H1 (cell line): ENCODE results near the gene KCNK3. TPM values are rescaled to one million over a fixed set of nuclear protein-coding genes. Genes with fewer than 3 reads are reported as not detected.

ENCODE experiments used
- CTCF ChIA-PET: fragments of 300-600 bp; sonication (Branson Sonifier 250); formaldehyde crosslinking; loops from one replicate; lab custom pipeline; 2021; ENCODE audit not compliant: partially characterized antibody; lab: Charles Lee
- POLR2A ChIA-PET: fragments of 300-600 bp; sonication (Branson Sonifier 250); formaldehyde crosslinking; loops from one replicate; lab custom pipeline; 2021; ENCODE audit warnings: inconsistent platforms; ENCODE audit not compliant: partially characterized antibody; lab: Charles Lee
- DNase-seq, 2 experiments: peaks; one replicate each; pipeline versions ENCODE4 v3.0.0 to v3.0.0-alpha.2; 2010 to 2022; ENCODE audit warnings: low spot score in 2 of 2, low read depth in 1 of 2, mixed read lengths in 1 of 2
- FAIRE-seq: peaks from 2 replicates; lab custom pipeline; 2011; peaks lifted over from hg19 to GRCh38; lab: Jason Lieb, UNC
- H2AFZ ChIP-seq: 2 replicates; pipeline ENCODE4 v1.8.1; 2012; ENCODE audit warnings: low read length, inconsistent platforms
- H2AK5ac ChIP-seq: 2 replicates; pipeline ENCODE4 v1.6.1; 2013; ENCODE audit warnings: low read depth, low read length
- H2BK120ac ChIP-seq: replicated peaks from 2 replicates; pipeline ENCODE3; 2013; ENCODE audit warnings: low read depth, low read length, inconsistent platforms
- H2BK12ac ChIP-seq: 2 replicates; pipeline ENCODE4 v1.6.1; 2013; ENCODE audit warnings: low read depth, low read length
- H2BK15ac ChIP-seq: 2 replicates; pipeline ENCODE4 v1.6.1; 2013; ENCODE audit warnings: low read length
- H2BK20ac ChIP-seq: 2 replicates; pipeline ENCODE4 v1.6.1; 2013; ENCODE audit warnings: low read length
- H2BK5ac ChIP-seq: 2 replicates; pipeline ENCODE4 v1.6.1; 2013; ENCODE audit warnings: low read depth, low read length
- H3K14ac ChIP-seq: 2 replicates; pipeline ENCODE4 v1.6.1; 2013; ENCODE audit warnings: inconsistent platforms; ENCODE audit not compliant: insufficient read length
- H3K18ac ChIP-seq: 2 replicates; pipeline ENCODE4 v1.6.1; 2013; ENCODE audit warnings: low read length; ENCODE audit errors: extremely low read depth
- H3K23ac ChIP-seq: 2 replicates; pipeline ENCODE4 v1.6.1; 2013; ENCODE audit warnings: inconsistent platforms; ENCODE audit not compliant: insufficient read length
- H3K23me2 ChIP-seq: 2 replicates; pipeline ENCODE4 v1.6.1; 2013; ENCODE audit warnings: low read depth, low read length
- H3K27ac ChIP-seq: 2 replicates; pipeline ENCODE4 v1.6.1; 2011; ENCODE audit warnings: low read depth, low read length, inconsistent platforms
- H3K27me3 ChIP-seq, 4 experiments: replicated peaks in 1 of 4; 1 replicate in 1 of 4; 2 replicates in 3 of 4; pipeline versions ENCODE4 v1.6.1 to v1.8.1; 2011 to 2013; ENCODE audit warnings: low read length in 3 of 4, mild to moderate bottlenecking in 3 of 4, inconsistent platforms in 2 of 4, mixed read lengths in 2 of 4, moderate library complexity in 1 of 4; ENCODE audit not compliant: control insufficient read depth in 3 of 4, insufficient read depth in 3 of 4; ENCODE audit errors: extremely low read depth in 1 of 4
- H3K36me3 ChIP-seq, 4 experiments: 2 replicates each; pipeline versions ENCODE4 v1.6.1 to v1.8.1; 2011 to 2013; ENCODE audit warnings: mild to moderate bottlenecking in 4 of 4, low read length in 3 of 4, moderate library complexity in 2 of 4, control low read depth in 1 of 4, inconsistent platforms in 1 of 4; ENCODE audit not compliant: insufficient read depth in 4 of 4, control insufficient read depth in 2 of 4
- H3K4ac ChIP-seq: replicated peaks from 2 replicates; pipeline ENCODE3; 2013; ENCODE audit warnings: low read length, low read depth, mixed read lengths, inconsistent platforms; ENCODE audit not compliant: insufficient read length
- H3K4me1 ChIP-seq, 4 experiments: replicated peaks in 1 of 4; 1 replicate in 1 of 4; 2 replicates in 3 of 4; pipeline versions ENCODE4 v1.6.1 to v1.8.1; 2011 to 2013; ENCODE audit warnings: low read length in 3 of 4, inconsistent platforms in 2 of 4, mixed read lengths in 1 of 4; ENCODE audit not compliant: insufficient read depth in 4 of 4, control insufficient read depth in 3 of 4
- H3K4me2 ChIP-seq, 2 experiments: 2 replicates each; pipeline versions ENCODE4 v1.6.1 to v1.8.1; 2011 to 2013; ENCODE audit warnings: low read depth in 2 of 2, low read length in 2 of 2, control low read depth in 1 of 2, inconsistent platforms in 1 of 2, mild to moderate bottlenecking in 1 of 2; ENCODE audit not compliant: insufficient read depth in 1 of 2
- H3K4me3 ChIP-seq, 4 experiments: fragments of 200-600, 300-600 bp in 1 of 4; sonication (generic), shearing (Covaris generic), sonication (Bioruptor Twin) in 1 of 4; 2 replicates each; pipeline versions ENCODE4 v1.5.1 to v1.8.1; 2011 to 2016; ENCODE audit warnings: low read length in 4 of 4, low read depth in 3 of 4, control low read depth in 2 of 4, inconsistent platforms in 2 of 4, mild to moderate bottlenecking in 2 of 4, mixed read lengths in 1 of 4, moderate library complexity in 1 of 4; ENCODE audit not compliant: insufficient read depth in 2 of 4; ENCODE audit errors: extremely low read depth in 1 of 4
- H3K56ac ChIP-seq: replicated peaks from 2 replicates; pipeline ENCODE3; 2013; ENCODE audit warnings: low read depth, mild to moderate bottlenecking, mixed read lengths, low read length, inconsistent platforms; ENCODE audit not compliant: insufficient read length
- H3K79me1 ChIP-seq: 2 replicates; pipeline ENCODE4 v1.6.1; 2013; ENCODE audit warnings: low read depth, low read length, control low read depth
- H3K79me2 ChIP-seq, 2 experiments: 2 replicates each; pipeline versions ENCODE4 v1.6.1 to v1.8.1; 2012 to 2013; ENCODE audit warnings: low read length in 2 of 2, mild to moderate bottlenecking in 2 of 2, inconsistent platforms in 1 of 2; ENCODE audit not compliant: insufficient read depth in 2 of 2, control insufficient read depth in 1 of 2
- H3K9ac ChIP-seq, 4 experiments: replicated peaks in 1 of 4; 1 replicate in 1 of 4; 2 replicates in 3 of 4; pipeline versions ENCODE4 v1.6.1 to v1.8.1; 2011 to 2013; ENCODE audit warnings: low read depth in 3 of 4, low read length in 3 of 4, control low read depth in 2 of 4, mild to moderate bottlenecking in 2 of 4, moderate library complexity in 2 of 4, inconsistent platforms in 1 of 4; ENCODE audit errors: extremely low read depth in 1 of 4
- H3K9me3 ChIP-seq, 2 experiments: 2 replicates each; pipeline versions ENCODE4 v1.6.1 to v1.8.1; 2012 to 2013; ENCODE audit warnings: mild to moderate bottlenecking in 2 of 2, moderate library complexity in 2 of 2, control low read depth in 1 of 2, inconsistent platforms in 1 of 2, low read depth in 1 of 2, low read length in 1 of 2, mixed read lengths in 1 of 2; ENCODE audit not compliant: insufficient read depth in 2 of 2
- H4K20me1 ChIP-seq, 2 experiments: replicated peaks in 1 of 2; 2 replicates each; pipeline versions ENCODE3 to v1.8.1; 2011 to 2013; ENCODE audit warnings: inconsistent platforms in 2 of 2, low read length in 2 of 2, mild to moderate bottlenecking in 1 of 2; ENCODE audit not compliant: insufficient read depth in 2 of 2, control insufficient read depth in 1 of 2
- H4K5ac ChIP-seq: 2 replicates; pipeline ENCODE4 v1.6.1; 2013; ENCODE audit warnings: low read length, low read depth, mixed read lengths, inconsistent platforms; ENCODE audit not compliant: insufficient read length
- H4K8ac ChIP-seq: 2 replicates; pipeline ENCODE4 v1.8.0; 2013; ENCODE audit warnings: mild to moderate bottlenecking, moderate library complexity, low read length, inconsistent platforms; ENCODE audit not compliant: insufficient read depth; ENCODE audit errors: extremely low read depth
- H4K91ac ChIP-seq: replicated peaks from 2 replicates; pipeline ENCODE3; 2013; ENCODE audit warnings: low read length, mixed read lengths, inconsistent platforms; ENCODE audit not compliant: insufficient read length
- CTCF ChIP-seq, 3 experiments: IDR thresholded peaks; 1 replicate in 2 of 3; 2 replicates in 1 of 3; pipeline versions ENCODE4 v1.5.1 to v1.6.1; 2011; ENCODE audit warnings: low read length in 3 of 3, mild to moderate bottlenecking in 3 of 3, inconsistent platforms in 2 of 3, low read depth in 1 of 3, moderate library complexity in 1 of 3; ENCODE audit not compliant: insufficient read depth in 1 of 3; ENCODE audit errors: control extremely low read depth in 1 of 3
- JUN ChIP-seq: IDR thresholded peaks from 2 replicates; pipeline ENCODE4 v1.6.1; 2011; ENCODE audit warnings: low read depth, mild to moderate bottlenecking, improper control_type of control experiment, low read length
- JUND ChIP-seq: IDR thresholded peaks from 2 replicates; pipeline ENCODE4 v1.6.1; 2011; ENCODE audit warnings: mild to moderate bottlenecking, improper control_type of control experiment, low read length
- RAD21 ChIP-seq, 2 experiments: IDR thresholded peaks in 1 of 2; conservative IDR thresholded peaks in 1 of 2; 2 replicates each; pipeline ENCODE4 v1.6.1; 2011; ENCODE audit warnings: low read depth in 2 of 2, low read length in 2 of 2, improper control_type of control experiment in 1 of 2, inconsistent platforms in 1 of 2, mild to moderate bottlenecking in 1 of 2, moderate library complexity in 1 of 2
- WGBS, 2 experiments: shearing (Covaris generic) in 1 of 2; methylation state at CpG; one replicate each; pipeline versions ENCODE4 v1.1.6 to v1.1.7; 2013 to 2015; ENCODE audit warnings: low lambda C conversion rate in 2 of 2, mixed read lengths in 2 of 2, inconsistent platforms in 1 of 2, low coverage in 1 of 2, missing lambda C conversion rate in 1 of 2; ENCODE audit not compliant: insufficient replicate concordance in 2 of 2, insufficient coverage in 1 of 2, insufficient read length in 1 of 2; ENCODE audit errors: extremely low coverage in 1 of 2, missing lambda C conversion rate in 1 of 2; 5-methylcytosine and 5-hydroxymethylcytosine counted together
- polyA plus RNA-seq, 7 experiments: library from polyadenylated mRNA; depleted of rRNA in 3 of 7; stranded (reverse) in 5 of 7; unstranded in 2 of 7; fragments of >200 nt in 5 of 7; fragments of 200-250 nt in 2 of 7; gene quantifications; 1 replicate in 5 of 7; 2 replicates in 1 of 7; 4 replicates in 1 of 7; pipeline versions ENCODE4 v1.2.1 to v1.2.3, GENCODE V29; 2011 to 2013; ENCODE audit warnings: missing spikeins in 2 of 7, mixed read lengths in 2 of 7
- total RNA-seq: library from RNA; stranded (reverse); fragmentation: NEBNext Ultra II Directional; extraction: Animal tissue kit (Norgen Biotek cat#: 25700); gene quantifications from 2 replicates; pipeline ENCODE4 v1.2.1, GENCODE V29; 2021

KCNK3 gene
- total and polyA plus RNA-seq, 2 of the 8 experiments (the other 6 are each of a cell fraction or from before 2014, with no cell fraction given) = 0.29 to 0.30 TPM

- Histone ChIP-seq H3K23ac (no peak overlapping the region), H2AK5ac (no peak overlapping the region), H2BK5ac (no peak overlapping the region), H2BK20ac (no peak overlapping the region), H3K4me1 (no peaks in the 10 kb centered on the region), H3K4me3 (no peak overlapping the region), H4K91ac (no peak overlapping the region), H4K5ac (no peak overlapping the region), H2AFZ (no peak overlapping the region), H2BK15ac (no peak overlapping the region), H3K79me1 (no peaks in the 10 kb centered on the region), H3K9ac (no peak overlapping the region), H3K36me3 (no peaks in the 10 kb centered on the region), H3K14ac (no peak overlapping the region), H3K56ac (no peak overlapping the region), H3K4ac (no peak overlapping the region), H3K27me3 (no peaks in the 10 kb centered on the region; a peak in 2 of 7 replicates), H4K20me1 (no peaks in the 10 kb centered on the region), H3K27ac (no peak overlapping the region), H2BK12ac (0 out of 2 replicates have a peak overlapping the region, but pooled peaks have one; percentile 9), H3K4me2 (no peak overlapping the region), H3K9me3 (no peaks in the 10 kb centered on the region), H3K79me2 (no peaks in the 10 kb centered on the region), H3K23me2 (no peaks in the 10 kb centered on the region), H2BK120ac (no peak overlapping the region), H4K8ac (no peak overlapping the region), H3K18ac (no peak overlapping the region)
- WGBS, 2 experiments = 93% methylated on average over 6 of the region's 6 CpGs; no CpG with 5 or more reads in 1 of the 2 experiments
- ChIA-PET CTCF (interaction anchor here (1.0 to 2.0 kb wide), 7 partner anchors 11 to 105 kb away, joined by 3 to 6 read pairs (median 3); no protein-coding TSS in a partner anchor), POLR2A (interaction anchor here (0.9 kb wide), 1 partner anchor 43 kb away, joined by 3 read pairs; the partner anchor contains the start of gene CIB4)
- DNase-seq (no peak), FAIRE-seq (no peak)
- TF ChIP-seq JUND (no peak), RAD21 (IDR thresholded peaks at IDR 0.05 in 1 of 2, conservative IDR thresholded peaks at IDR 0.05 in 1 of 2; ENCODE audit: low read depth in 2 of 2, low read length in 2 of 2) (peak in 1 of 2 experiments; percentile 38; a peak in 1 of 4 replicates), JUN (no peak), CTCF (IDR thresholded peaks at IDR 0.05; ENCODE audit: control extremely low read depth in 1 of 3, insufficient read depth in 1 of 3, low read depth in 1 of 3, low read length in 3 of 3) (peak in 2 of 3 experiments; percentile 11 to 21; a peak in 2 of 4 replicates)
These were observed 8.9 kb upstream of the KCNK3 start for GRCh38 chr2:26683583-26683982.
